ENCODE data around the gene PDE1A. TPM values are rescaled to one million over a fixed set of nuclear protein-coding genes. Genes with fewer than 3 reads are reported as not detected.

The PDE1A gene
- total RNA-seq, 1 donor from 2014 or later: 5.2 TPM

DNA sequence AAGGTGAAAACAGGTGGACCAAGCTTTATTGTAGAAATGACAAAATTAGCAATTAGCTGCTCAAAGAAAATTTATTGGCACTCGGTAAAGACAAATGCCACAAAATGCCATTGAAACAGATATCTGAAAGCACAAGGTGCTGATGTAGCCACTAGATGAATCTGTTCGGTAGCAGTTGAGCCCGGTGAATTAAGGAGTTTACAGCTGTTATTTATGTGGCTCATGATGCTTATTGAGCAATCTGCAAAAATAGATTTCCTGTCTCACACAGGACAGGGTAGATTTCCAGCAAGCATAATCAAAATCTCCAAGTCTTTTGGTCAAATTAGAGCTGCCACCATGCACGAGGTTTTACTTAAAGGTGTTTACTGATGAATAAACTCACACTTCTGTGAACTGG, 259.0 kb downstream of the PDE1A start:
- no peak for TF ChIP-seq CTCF (IDR thresholded peaks at IDR 0.05)
- DNase-seq (no peak), ATAC-seq (no peak)
- Histone ChIP-seq H3K27me3 (ENCODE audit: low read depth) (no peaks in the 10 kb centered on the region), H3K9me3 (no peaks in the 10 kb centered on the region), H3K36me3 (no peaks in the 10 kb centered on the region), H3K4me3 (no peak overlapping the region), H3K4me1 (no peaks in the 10 kb centered on the region), H3K27ac (no peak overlapping the region)
- intact Hi-C loops (cut with DNase I): no loop called here

- Histone ChIP-seq H3K27ac (no peak overlapping the region), H3K4me1 (no peaks in the 10 kb centered on the region), H3K4me3 (no peak overlapping the region), H3K27me3 (ENCODE audit: low read depth) (no peaks in the 10 kb centered on the region), H3K36me3 (no peaks in the 10 kb centered on the region), H3K9me3 (no peaks in the 10 kb centered on the region)
- intact Hi-C loops (cut with DNase I): no loop called here
- DNase-seq (no peak), ATAC-seq (no peak)
- no peak for TF ChIP-seq CTCF (IDR thresholded peaks at IDR 0.05)
These were observed 260.0 kb downstream of the PDE1A start for GRCh38 chr2:182166841-182167240.

- ATAC-seq (no peak), DNase-seq (no peak)
- Histone ChIP-seq H3K27me3 (ENCODE audit: low read depth) (no peaks in the 10 kb centered on the region), H3K4me1 (no peaks in the 10 kb centered on the region), H3K9me3 (no peaks in the 10 kb centered on the region), H3K4me3 (no peak overlapping the region), H3K36me3 (no peaks in the 10 kb centered on the region), H3K27ac (no peak overlapping the region)
- intact Hi-C loops (cut with DNase I): no loop called here
- no peak for TF ChIP-seq CTCF (IDR thresholded peaks at IDR 0.05)
These were observed 260.4 kb downstream of the PDE1A start for GRCh38 chr2:182166406-182166805.

DNA sequence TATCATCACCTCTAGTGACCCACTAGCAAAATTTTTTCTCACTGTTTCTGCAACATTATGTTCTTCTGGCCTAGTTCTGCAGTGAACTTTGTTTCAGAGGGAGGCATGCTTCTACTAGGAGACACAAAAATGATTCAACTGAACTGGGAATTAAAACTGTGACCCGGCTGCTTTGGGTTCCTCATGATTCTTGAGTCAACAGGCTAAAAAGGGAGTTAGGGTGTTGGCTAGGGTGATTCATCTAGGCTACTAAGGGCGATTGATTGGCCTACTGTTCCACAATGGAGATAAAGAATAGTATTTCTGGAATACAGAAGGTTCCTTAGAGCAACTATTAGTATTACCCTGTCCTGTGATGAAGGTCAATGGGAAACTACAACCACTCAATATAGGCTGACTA, 261.6 kb downstream of the PDE1A start:
- no peak overlapping the region for H3K27ac ChIP-seq
- ATAC-seq (no peak), DNase-seq (no peak)
- no peak for TF ChIP-seq CTCF (IDR thresholded peaks at IDR 0.05)
- intact Hi-C loops (cut with DNase I): no loop called here
- no peaks in the 10 kb centered on the region for H3K9me3 ChIP-seq
- H3K27me3 ChIP-seq (ENCODE audit: low read depth): no peaks in the 10 kb centered on the region
- H3K36me3 ChIP-seq: no peaks in the 10 kb centered on the region
- H3K4me3 ChIP-seq: no peak overlapping the region
- H3K4me1 ChIP-seq: no peaks in the 10 kb centered on the region

DNA sequence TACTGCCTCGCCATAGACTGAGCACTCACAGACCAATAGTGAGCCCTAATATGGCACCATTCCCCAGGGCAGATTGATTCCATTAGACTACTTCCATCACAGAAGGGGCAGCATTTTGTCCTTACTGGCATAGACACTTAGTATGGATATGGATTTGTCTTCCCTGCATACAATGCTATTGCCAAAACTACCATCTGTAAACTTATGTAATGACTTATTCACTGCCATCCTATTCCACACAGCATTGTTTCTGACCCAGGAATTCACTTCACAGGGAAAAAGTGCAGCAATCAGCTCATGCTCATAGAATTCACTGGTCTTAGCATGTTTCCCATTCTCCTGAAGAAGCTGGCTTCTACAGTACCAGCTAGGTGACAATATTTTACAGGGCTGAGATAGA, 262.1 kb downstream of the PDE1A start:
- DNase-seq (no peak), ATAC-seq (no peak)
- no peaks in the 10 kb centered on the region for H3K36me3 ChIP-seq
- H3K27me3 ChIP-seq (ENCODE audit: low read depth): no peaks in the 10 kb centered on the region
- H3K9me3 ChIP-seq: no peaks in the 10 kb centered on the region
- H3K4me3 ChIP-seq: no peak overlapping the region
- TF ChIP-seq CTCF (IDR thresholded peaks at IDR 0.05): no peak
- H3K4me1 ChIP-seq: no peaks in the 10 kb centered on the region
- no peak overlapping the region for H3K27ac ChIP-seq
- intact Hi-C loops (cut with DNase I): no loop called here

DNA sequence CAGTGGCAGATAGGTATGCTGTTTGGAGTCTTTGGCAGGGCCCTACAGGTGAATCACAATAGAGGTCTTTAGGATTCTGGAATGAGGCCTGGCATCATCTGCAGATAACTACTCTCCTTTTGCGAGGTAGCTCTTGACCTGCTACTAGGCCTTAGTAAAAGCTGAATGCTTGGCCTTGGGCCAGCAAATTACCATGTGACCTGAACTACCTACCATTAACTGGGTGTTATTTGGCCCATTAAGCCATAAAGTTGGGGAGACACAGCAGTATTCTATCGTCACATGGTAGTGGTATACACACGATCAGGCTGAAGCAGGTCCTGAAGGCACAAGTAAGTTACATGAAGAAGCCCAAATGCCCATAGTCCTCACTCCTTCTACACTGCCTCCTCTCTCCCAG, 263.0 kb downstream of the PDE1A start:
- Histone ChIP-seq H3K9me3 (no peaks in the 10 kb centered on the region), H3K4me1 (no peaks in the 10 kb centered on the region), H3K4me3 (no peak overlapping the region), H3K27me3 (ENCODE audit: low read depth) (no peaks in the 10 kb centered on the region), H3K36me3 (no peaks in the 10 kb centered on the region), H3K27ac (no peak overlapping the region)
- ATAC-seq (no peak), DNase-seq (no peak)
- no peak for TF ChIP-seq CTCF (IDR thresholded peaks at IDR 0.05)
- intact Hi-C loops (cut with DNase I): no loop called here
